Measurements from ENCODE around the gene SPOCK3. TPM values are rescaled to one million over a fixed set of nuclear protein-coding genes. Genes with fewer than 3 reads are reported as not detected.
A peak's percentile ranks its signal among the peaks of the same experiment; 100 is the strongest.

The SPOCK3 gene
- total and polyA plus RNA-seq, 10 of the 15 experiments (the other 5 are each of a cell fraction or from before 2014, with no cell fraction given), result 0.06 to 0.39 (median 0.09) TPM; not detected in 5

GRCh38 chr4:167222099-167222498 is 12.2 kb downstream of the SPOCK3 start:
- no peak overlapping the region for H3K27ac ChIP-seq (ENCODE audit: control insufficient read depth, insufficient read depth)
- H3K27me3 ChIP-seq (replicated peaks in 1 of 2; ENCODE audit: control insufficient read depth in 2 of 2, insufficient read depth in 2 of 2, low read length in 1 of 2), result no peaks in the 10 kb centered on the region
- ChIA-PET POLR2A (no interaction called here), SMC1A (ENCODE audit: uncharacterized antibody, unreplicated experiment) (no interaction called here), CTCF (no interaction called here), RAD21 (ENCODE audit: unreplicated experiment) (no interaction called here)
- no peaks in the 10 kb centered on the region for H3K79me2 ChIP-seq (ENCODE audit: control insufficient read depth, insufficient read depth, low read length)
- ATAC-seq, result peak; percentile 96
- no peak overlapping the region for H3K4me3 ChIP-seq
- H3K9me3 ChIP-seq (replicated peaks; ENCODE audit: control insufficient read depth, insufficient read depth, low read length), result peaks cover 2% of the 10 kb centered on the region; the same call in 1 of the 3 replicates
- in situ Hi-C loops (cut with MboI) (no loop called here), intact Hi-C loops (cut with micrococcal nuclease; ENCODE audit: unreplicated experiment) (no loop called here)
- H3K9ac ChIP-seq (ENCODE audit: control insufficient read depth, insufficient read depth, low read length), result no peak overlapping the region
- 0% methylated on average over 2 of the region's 2 CpGs for WGBS (ENCODE audit: insufficient coverage, insufficient replicate concordance, low lambda C conversion rate, missing lambda C conversion rate)
- peak; percentile 84 for FAIRE-seq
- no TSS peak for BruUV-seq (replicated peaks)
- H2AFZ ChIP-seq (ENCODE audit: control insufficient read depth, low read depth, low read length), result no peak overlapping the region
- no peaks in the 10 kb centered on the region; the same call in 1 of the 2 replicates for H3K4me1 ChIP-seq (ENCODE audit: control insufficient read depth, insufficient read depth, low read length)
- DNase-seq (ENCODE audit: low read depth, low spot score), result peak; percentile 37
- no peaks in the 10 kb centered on the region for H3K36me3 ChIP-seq (ENCODE audit: control insufficient read depth in 2 of 2, insufficient read depth in 2 of 2, low read length in 1 of 2)
- no peak overlapping the region for H3K4me2 ChIP-seq (ENCODE audit: control insufficient read depth, insufficient read depth)
- no peaks in the 10 kb centered on the region for H4K20me1 ChIP-seq (ENCODE audit: control insufficient read depth, insufficient read depth)
- TF ChIP-seq, protein P1, sequence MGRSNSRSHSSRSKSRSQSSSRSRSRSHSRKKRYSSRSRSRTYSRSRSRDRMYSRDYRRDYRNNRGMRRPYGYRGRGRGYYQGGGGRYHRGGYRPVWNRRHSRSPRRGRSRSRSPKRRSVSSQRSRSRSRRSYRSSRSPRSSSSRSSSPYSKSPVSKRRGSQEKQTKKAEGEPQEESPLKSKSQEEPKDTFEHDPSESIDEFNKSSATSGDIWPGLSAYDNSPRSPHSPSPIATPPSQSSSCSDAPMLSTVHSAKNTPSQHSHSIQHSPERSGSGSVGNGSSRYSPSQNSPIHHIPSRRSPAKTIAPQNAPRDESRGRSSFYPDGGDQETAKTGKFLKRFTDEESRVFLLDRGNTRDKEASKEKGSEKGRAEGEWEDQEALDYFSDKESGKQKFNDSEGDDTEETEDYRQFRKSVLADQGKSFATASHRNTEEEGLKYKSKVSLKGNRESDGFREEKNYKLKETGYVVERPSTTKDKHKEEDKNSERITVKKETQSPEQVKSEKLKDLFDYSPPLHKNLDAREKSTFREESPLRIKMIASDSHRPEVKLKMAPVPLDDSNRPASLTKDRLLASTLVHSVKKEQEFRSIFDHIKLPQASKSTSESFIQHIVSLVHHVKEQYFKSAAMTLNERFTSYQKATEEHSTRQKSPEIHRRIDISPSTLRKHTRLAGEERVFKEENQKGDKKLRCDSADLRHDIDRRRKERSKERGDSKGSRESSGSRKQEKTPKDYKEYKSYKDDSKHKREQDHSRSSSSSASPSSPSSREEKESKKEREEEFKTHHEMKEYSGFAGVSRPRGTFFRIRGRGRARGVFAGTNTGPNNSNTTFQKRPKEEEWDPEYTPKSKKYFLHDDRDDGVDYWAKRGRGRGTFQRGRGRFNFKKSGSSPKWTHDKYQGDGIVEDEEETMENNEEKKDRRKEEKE (IDR thresholded peaks at IDR 0.05), result no peak
- peak; percentile 32 to 71; a peak in 3 of 4 replicates for TF ChIP-seq IKZF2 (IDR thresholded peaks at IDR 0.05)
- TF ChIP-seq PAX5 (IDR thresholded peaks at IDR 0.05; ENCODE audit: borderline replicate concordance, low read depth, low read length), result no peak
- TF ChIP-seq MEF2A (IDR thresholded peaks at IDR 0.05; ENCODE audit: insufficient read depth, low read depth, low read length), result 0 out of 2 replicates have a peak, but pooled peaks have one; percentile 12
- no peak for TF ChIP-seq SKIL (IDR thresholded peaks at IDR 0.05; ENCODE audit: low read depth, poor library complexity, severe bottlenecking)
- TF ChIP-seq BMI1 (IDR thresholded peaks at IDR 0.05; ENCODE audit: borderline replicate concordance), result peak; percentile 24; the same call in 1 of the 2 replicates
- TF ChIP-seq CBX5 (IDR thresholded peaks at IDR 0.05; ENCODE audit: low read depth), result 0 out of 2 replicates have a peak, but pooled peaks have one; percentile 57
- TF ChIP-seq FOS (IDR thresholded peaks at IDR 0.05; ENCODE audit: borderline replicate concordance, extremely low read depth, insufficient read length), result no peak
- TF ChIP-seq BCL11A (IDR thresholded peaks at IDR 0.05; ENCODE audit: low read depth, low read length), result peak; percentile 65; the same call in 1 of the 2 replicates
- TF ChIP-seq JUNB (IDR thresholded peaks at IDR 0.05), result peak; percentile 62; the same call in 1 of the 2 replicates
- 0 out of 4 replicates have a peak, but pooled peaks of 1 of the 2 experiments have one; percentile 39 for TF ChIP-seq ETV6 (conservative IDR thresholded peaks at IDR 0.05 in 1 of 2, IDR thresholded peaks at IDR 0.05 in 1 of 2; ENCODE audit: borderline replicate concordance in 1 of 2, low read depth in 1 of 2)
- TF ChIP-seq NFXL1 (IDR thresholded peaks at IDR 0.05; ENCODE audit: borderline replicate concordance), result no peak
- TF ChIP-seq RAD51 (IDR thresholded peaks at IDR 0.05), result no peak
- 0 out of 2 replicates have a peak, but pooled peaks have one; percentile 41 for TF ChIP-seq MTA3 (IDR thresholded peaks at IDR 0.05; ENCODE audit: borderline replicate concordance, low read length)
- TF ChIP-seq, protein P2, sequence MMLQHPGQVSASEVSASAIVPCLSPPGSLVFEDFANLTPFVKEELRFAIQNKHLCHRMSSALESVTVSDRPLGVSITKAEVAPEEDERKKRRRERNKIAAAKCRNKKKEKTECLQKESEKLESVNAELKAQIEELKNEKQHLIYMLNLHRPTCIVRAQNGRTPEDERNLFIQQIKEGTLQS (IDR thresholded peaks at IDR 0.05; ENCODE audit: borderline replicate concordance, extremely low read depth, low read depth, low read length), result no peak
- TF ChIP-seq CBX3 (IDR thresholded peaks at IDR 0.05; ENCODE audit: borderline replicate concordance, low read depth), result no peak
- TF ChIP-seq NFIC (IDR thresholded peaks at IDR 0.05; ENCODE audit: low read depth, low read length), result 0 out of 2 replicates have a peak, but pooled peaks have one; percentile 39
- TF ChIP-seq RAD21 (IDR thresholded peaks at IDR 0.05; ENCODE audit: insufficient read depth, low read depth, low read length), result no peak
- no peak for TF ChIP-seq CBFB (IDR thresholded peaks at IDR 0.05; ENCODE audit: low read depth)
- TF ChIP-seq MEF2B (IDR thresholded peaks at IDR 0.05; ENCODE audit: partially characterized antibody, poor library complexity, severe bottlenecking), result peak; percentile 12

Measured in GM12878 (cell line).